ENCODE measurements around the gene DNAI4. TPM values are rescaled to one million over a fixed set of nuclear protein-coding genes. Genes with fewer than 3 reads are reported as not detected.

Gene DNAI4
- total and polyA plus RNA-seq, 9 of the 15 experiments (the other 6 are each of a cell fraction or from before 2014, with no cell fraction given), result 0.57 to 4.8 (median 2.6) TPM; not detected in 1

DNA sequence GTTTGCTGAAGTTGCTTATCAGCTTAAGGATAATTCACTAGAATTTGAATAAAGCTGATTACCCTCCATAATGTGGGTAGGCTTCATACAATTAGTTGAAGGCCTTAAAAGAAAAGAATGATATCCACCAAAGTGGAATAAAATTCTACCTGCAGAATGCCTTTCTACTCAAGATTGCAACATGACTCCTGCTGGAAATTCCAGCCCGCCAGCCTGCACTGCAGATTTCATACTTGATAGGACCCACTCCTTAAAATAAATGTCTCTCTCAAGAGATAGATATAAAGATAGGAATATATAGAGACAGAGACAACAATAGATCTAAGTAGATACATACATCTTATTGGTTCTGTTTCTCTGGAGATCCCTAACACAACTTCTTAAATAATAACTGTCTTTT is 99.9 kb downstream of the DNAI4 start:
- Histone ChIP-seq H3K9ac (ENCODE audit: insufficient read depth in 1 of 2, low read depth in 2 of 2, low read length in 2 of 2) (no peak overlapping the region), H3K4me1 (replicated peaks in 1 of 2; ENCODE audit: control insufficient read depth in 2 of 2, insufficient read depth in 2 of 2, low read length in 2 of 2) (no peaks in the 10 kb centered on the region), H3K4me3 (no peak overlapping the region), H3K4me2 (ENCODE audit: insufficient read depth, low read length) (no peak overlapping the region), H3K9me1 (ENCODE audit: control insufficient read depth, insufficient read depth, low read length) (no peaks in the 10 kb centered on the region), H3K27me3 (ENCODE audit: control insufficient read depth in 2 of 2, insufficient read depth in 2 of 2, low read length in 2 of 2) (no peaks in the 10 kb centered on the region), H3K9me3 (replicated peaks; ENCODE audit: control insufficient read depth, insufficient read depth, low read depth, low read length) (no peaks in the 10 kb centered on the region), H3K36me3 (ENCODE audit: control insufficient read depth, insufficient read depth, low read length) (no peaks in the 10 kb centered on the region), H2AFZ (ENCODE audit: low read depth, low read length) (no peak overlapping the region), H3K79me2 (ENCODE audit: control insufficient read depth, insufficient read depth, low read length) (no peaks in the 10 kb centered on the region), H3K27ac (ENCODE audit: extremely low read depth, low read depth, low read length) (no peak overlapping the region), H4K20me1 (replicated peaks; ENCODE audit: control insufficient read depth, insufficient read depth, low read length) (no peaks in the 10 kb centered on the region)
- 77% methylated on average over 1 of the region's 1 CpG for WGBS (ENCODE audit: insufficient coverage, low coverage, missing lambda C conversion rate)
- ChIA-PET POLR2A (no interaction called here), CTCF (ENCODE audit: low intra/inter-chr PET ratio) (no interaction called here)
- DNase-seq (ENCODE audit: extremely low read depth in 1 of 4, low spot score in 3 of 4) (no peak), FAIRE-seq (no peak), ATAC-seq (no peak)
- no TSS peak for BruUV-seq (replicated peaks)
- intact Hi-C loops (cut with micrococcal nuclease), result no loop called here
- TF ChIP-seq, protein P1, sequence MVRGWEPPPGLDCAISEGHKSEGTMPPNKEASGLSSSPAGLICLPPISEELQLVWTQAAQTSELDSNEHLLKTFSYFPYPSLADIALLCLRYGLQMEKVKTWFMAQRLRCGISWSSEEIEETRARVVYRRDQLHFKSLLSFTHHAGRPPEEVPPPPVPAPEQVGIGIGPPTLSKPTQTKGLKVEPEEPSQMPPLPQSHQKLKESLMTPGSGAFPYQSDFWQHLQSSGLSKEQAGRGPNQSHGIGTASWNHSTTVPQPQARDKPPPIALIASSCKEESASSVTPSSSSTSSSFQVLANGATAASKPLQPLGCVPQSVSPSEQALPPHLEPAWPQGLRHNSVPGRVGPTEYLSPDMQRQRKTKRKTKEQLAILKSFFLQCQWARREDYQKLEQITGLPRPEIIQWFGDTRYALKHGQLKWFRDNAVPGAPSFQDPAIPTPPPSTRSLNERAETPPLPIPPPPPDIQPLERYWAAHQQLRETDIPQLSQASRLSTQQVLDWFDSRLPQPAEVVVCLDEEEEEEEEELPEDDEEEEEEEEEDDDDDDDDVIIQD (CRISPR knock-in tag; IDR thresholded peaks at IDR 0.05), result no peak
- TF ChIP-seq, protein P2, sequence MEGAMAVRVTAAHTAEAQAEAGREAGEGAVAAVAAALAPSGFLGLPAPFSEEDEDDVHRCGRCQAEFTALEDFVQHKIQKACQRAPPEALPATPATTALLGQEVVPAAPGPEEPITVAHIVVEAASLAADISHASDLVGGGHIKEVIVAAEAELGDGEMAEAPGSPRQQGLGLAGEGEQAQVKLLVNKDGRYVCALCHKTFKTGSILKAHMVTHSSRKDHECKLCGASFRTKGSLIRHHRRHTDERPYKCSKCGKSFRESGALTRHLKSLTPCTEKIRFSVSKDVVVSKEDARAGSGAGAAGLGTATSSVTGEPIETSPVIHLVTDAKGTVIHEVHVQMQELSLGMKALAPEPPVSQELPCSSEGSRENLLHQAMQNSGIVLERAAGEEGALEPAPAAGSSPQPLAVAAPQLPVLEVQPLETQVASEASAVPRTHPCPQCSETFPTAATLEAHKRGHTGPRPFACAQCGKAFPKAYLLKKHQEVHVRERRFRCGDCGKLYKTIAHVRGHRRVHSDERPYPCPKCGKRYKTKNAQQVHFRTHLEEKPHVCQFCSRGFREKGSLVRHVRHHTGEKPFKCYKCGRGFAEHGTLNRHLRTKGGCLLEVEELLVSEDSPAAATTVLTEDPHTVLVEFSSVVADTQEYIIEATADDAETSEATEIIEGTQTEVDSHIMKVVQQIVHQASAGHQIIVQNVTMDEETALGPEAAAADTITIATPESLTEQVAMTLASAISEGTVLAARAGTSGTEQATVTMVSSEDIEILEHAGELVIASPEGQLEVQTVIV (CRISPR knock-in tag; IDR thresholded peaks at IDR 0.05; ENCODE audit: borderline replicate concordance), result no peak
- TF ChIP-seq KLF6 (CRISPR knock-in tag; IDR thresholded peaks at IDR 0.05; ENCODE audit: borderline replicate concordance), result no peak
- TF ChIP-seq, protein P3, sequence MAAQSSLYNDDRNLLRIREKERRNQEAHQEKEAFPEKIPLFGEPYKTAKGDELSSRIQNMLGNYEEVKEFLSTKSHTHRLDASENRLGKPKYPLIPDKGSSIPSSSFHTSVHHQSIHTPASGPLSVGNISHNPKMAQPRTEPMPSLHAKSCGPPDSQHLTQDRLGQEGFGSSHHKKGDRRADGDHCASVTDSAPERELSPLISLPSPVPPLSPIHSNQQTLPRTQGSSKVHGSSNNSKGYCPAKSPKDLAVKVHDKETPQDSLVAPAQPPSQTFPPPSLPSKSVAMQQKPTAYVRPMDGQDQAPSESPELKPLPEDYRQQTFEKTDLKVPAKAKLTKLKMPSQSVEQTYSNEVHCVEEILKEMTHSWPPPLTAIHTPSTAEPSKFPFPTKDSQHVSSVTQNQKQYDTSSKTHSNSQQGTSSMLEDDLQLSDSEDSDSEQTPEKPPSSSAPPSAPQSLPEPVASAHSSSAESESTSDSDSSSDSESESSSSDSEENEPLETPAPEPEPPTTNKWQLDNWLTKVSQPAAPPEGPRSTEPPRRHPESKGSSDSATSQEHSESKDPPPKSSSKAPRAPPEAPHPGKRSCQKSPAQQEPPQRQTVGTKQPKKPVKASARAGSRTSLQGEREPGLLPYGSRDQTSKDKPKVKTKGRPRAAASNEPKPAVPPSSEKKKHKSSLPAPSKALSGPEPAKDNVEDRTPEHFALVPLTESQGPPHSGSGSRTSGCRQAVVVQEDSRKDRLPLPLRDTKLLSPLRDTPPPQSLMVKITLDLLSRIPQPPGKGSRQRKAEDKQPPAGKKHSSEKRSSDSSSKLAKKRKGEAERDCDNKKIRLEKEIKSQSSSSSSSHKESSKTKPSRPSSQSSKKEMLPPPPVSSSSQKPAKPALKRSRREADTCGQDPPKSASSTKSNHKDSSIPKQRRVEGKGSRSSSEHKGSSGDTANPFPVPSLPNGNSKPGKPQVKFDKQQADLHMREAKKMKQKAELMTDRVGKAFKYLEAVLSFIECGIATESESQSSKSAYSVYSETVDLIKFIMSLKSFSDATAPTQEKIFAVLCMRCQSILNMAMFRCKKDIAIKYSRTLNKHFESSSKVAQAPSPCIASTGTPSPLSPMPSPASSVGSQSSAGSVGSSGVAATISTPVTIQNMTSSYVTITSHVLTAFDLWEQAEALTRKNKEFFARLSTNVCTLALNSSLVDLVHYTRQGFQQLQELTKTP (IDR thresholded peaks at IDR 0.05; ENCODE audit: low read depth in 1 of 2, partially characterized antibody in 2 of 2), result no peak
- no peak for TF ChIP-seq ZNF589 (CRISPR knock-in tag; IDR thresholded peaks at IDR 0.05; ENCODE audit: low read depth)
- in situ Hi-C loops (cut with MboI), result no loop called here
